Endodermal cell (in vitro differentiated cells): Measurements from ENCODE around the gene ANKMY1. TPM values are rescaled to one million over a fixed set of nuclear protein-coding genes. Genes with fewer than 3 reads are reported as not detected.

Source experiments
- DNase-seq: peaks from one replicate; pipeline ENCODE4 v3.0.0-alpha.2; 2017
- H3K27ac ChIP-seq: 2 replicates; pipeline ENCODE4 v1.5.1; 2013; ENCODE audit warnings: mild to moderate bottlenecking, low read depth, low read length, moderate library complexity
- H3K27me3 ChIP-seq: 2 replicates; pipeline ENCODE4 v1.6.1; 2013; ENCODE audit warnings: mild to moderate bottlenecking, low read length, moderate library complexity; ENCODE audit not compliant: insufficient read depth, control insufficient read depth, poor library complexity, severe bottlenecking
- H3K36me3 ChIP-seq: 2 replicates; pipeline ENCODE4 v1.7.0; 2013; ENCODE audit warnings: mild to moderate bottlenecking, low read length, moderate library complexity; ENCODE audit not compliant: control insufficient read depth, insufficient read depth
- H3K4me1 ChIP-seq: one replicate; pipeline ENCODE4 v1.7.0; 2013; ENCODE audit warnings: low read length; ENCODE audit not compliant: control insufficient read depth, insufficient read depth
- H3K4me3 ChIP-seq: 2 replicates; pipeline ENCODE4 v1.5.1; 2013; ENCODE audit warnings: mild to moderate bottlenecking, low read length, moderate library complexity
- H3K9ac ChIP-seq: 2 replicates; pipeline ENCODE4 v1.6.1; 2013; ENCODE audit warnings: mild to moderate bottlenecking, low read length, moderate library complexity; ENCODE audit not compliant: poor library complexity, severe bottlenecking; ENCODE audit errors: extremely low read depth
- H3K9me3 ChIP-seq: 2 replicates; pipeline ENCODE4 v1.6.1; 2013; ENCODE audit warnings: mild to moderate bottlenecking, low read length, moderate library complexity; ENCODE audit not compliant: control insufficient read depth
- H3K27ac Mint-ChIP-seq: 2 replicates; pipeline ENCODE4 v1.8.0; 2020; ENCODE audit warnings: mixed read lengths
- H3K27me3 Mint-ChIP-seq: 2 replicates; pipeline ENCODE4 v1.8.0; 2021; ENCODE audit warnings: mild to moderate bottlenecking, mixed read lengths; ENCODE audit not compliant: insufficient read depth
- H3K36me3 Mint-ChIP-seq: 2 replicates; pipeline ENCODE4 v1.8.0; 2020; ENCODE audit warnings: low read depth, mixed read lengths
- H3K4me1 Mint-ChIP-seq: 2 replicates; pipeline ENCODE4 v1.8.0; 2020; ENCODE audit warnings: mixed read lengths
- H3K4me3 Mint-ChIP-seq: 2 replicates; pipeline ENCODE4 v1.8.0; 2020; ENCODE audit warnings: mild to moderate bottlenecking, moderate library complexity, mixed read lengths
- H3K9me3 Mint-ChIP-seq: 2 replicates; pipeline ENCODE4 v1.8.0; 2020; ENCODE audit warnings: mild to moderate bottlenecking, mixed read lengths
- CTCF ChIP-seq: fragments of 200-600 bp; sonication (generic); conservative IDR thresholded peaks from 2 replicates; pipeline ENCODE4 v1.5.0; 2021; ENCODE audit warnings: antibody characterized with exemption, mild to moderate bottlenecking
- WGBS, 2 experiments: methylation state at CpG; one replicate each; pipeline versions ENCODE4 v1.1.5 to v1.1.7; 2013; ENCODE audit warnings: missing lambda C conversion rate in 2 of 2, mixed read lengths in 1 of 2; ENCODE audit not compliant: insufficient coverage in 1 of 2, insufficient read length in 1 of 2; 5-methylcytosine and 5-hydroxymethylcytosine counted together
- total RNA-seq, 2 donors: library from RNA; stranded (reverse); fragmentation: NEBNext Ultra II Directional in 1 of 2; extraction: Animal tissue kit (Norgen Biotek cat#: 25700) in 1 of 2; gene quantifications; 2 replicates in 1 of 2; 3 replicates in 1 of 2; pipeline ENCODE4 v1.2.1, GENCODE V29; 2021

Gene ANKMY1
- total RNA-seq, 2 donors from 2014 or later = 7.4 to 13.3 TPM

- H3K27ac Mint-ChIP-seq = no peak overlapping the region
Measured at GRCh38 chr2:240601061-240601830, 43.5 kb upstream of the ANKMY1 start.

GRCh38 chr2:240600451-240600961 lies 42.7 kb upstream of the ANKMY1 start:
- Mint-ChIP-seq H3K9me3 (no peaks in the 10 kb centered on the region), H3K27ac (no peak overlapping the region), H3K4me3 (no peak overlapping the region), H3K36me3 (peaks cover 9% of the 10 kb centered on the region), H3K4me1 (no peaks in the 10 kb centered on the region), H3K27me3 (no peaks in the 10 kb centered on the region)
- 95 to 97% methylated on average over 10 to 16 of the region's 16 CpGs for WGBS, 2 experiments
- Histone ChIP-seq H3K27me3 (no peaks in the 10 kb centered on the region), H3K27ac (no peak overlapping the region), H3K9ac (no peak overlapping the region), H3K4me3 (no peak overlapping the region), H3K4me1 (no peaks in the 10 kb centered on the region), H3K9me3 (no peaks in the 10 kb centered on the region), H3K36me3 (peaks cover 7% of the 10 kb centered on the region)
- no peak for DNase-seq
- no peak for TF ChIP-seq CTCF

More at GRCh38 chr2:240601061-240601830, 43.5 kb upstream of the ANKMY1 start:
- Mint-ChIP-seq H3K4me1 (no peaks in the 10 kb centered on the region), H3K9me3 (no peaks in the 10 kb centered on the region), H3K36me3 (peaks cover 5% of the 10 kb centered on the region), H3K4me3 (no peak overlapping the region), H3K27me3 (no peaks in the 10 kb centered on the region)
- DNase-seq = no peak
- no peak overlapping the region for H3K27ac ChIP-seq
- no peaks in the 10 kb centered on the region for H3K9me3 ChIP-seq
- no peak overlapping the region for H3K4me3 ChIP-seq
- no peaks in the 10 kb centered on the region for H3K4me1 ChIP-seq
- no peak for TF ChIP-seq CTCF
- no peaks in the 10 kb centered on the region for H3K27me3 ChIP-seq
- peaks cover 6% of the 10 kb centered on the region for H3K36me3 ChIP-seq
- 90 to 93% methylated on average over 17 to 20 of the region's 20 CpGs for WGBS, 2 experiments
- no peak overlapping the region for H3K9ac ChIP-seq

- Histone ChIP-seq H3K27me3 (no peaks in the 10 kb centered on the region), H3K36me3 (peaks cover 7% of the 10 kb centered on the region), H3K4me1 (no peaks in the 10 kb centered on the region), H3K4me3 (no peak overlapping the region), H3K27ac (no peak overlapping the region), H3K9me3 (no peaks in the 10 kb centered on the region), H3K9ac (no peak overlapping the region)
- DNase-seq = no peak
- Mint-ChIP-seq H3K4me1 (no peaks in the 10 kb centered on the region), H3K27ac (no peak overlapping the region), H3K9me3 (no peaks in the 10 kb centered on the region), H3K36me3 (peaks cover 9% of the 10 kb centered on the region), H3K4me3 (no peak overlapping the region), H3K27me3 (no peaks in the 10 kb centered on the region)
- WGBS, 2 experiments = 94 to 98% methylated on average over 5 to 11 of the region's 11 CpGs
- no peak for TF ChIP-seq CTCF
Measured at GRCh38 chr2:240599141-240599583, 41.4 kb upstream of the ANKMY1 start.
